Endothelial cell of umbilical vein (primary cell): Measurements from ENCODE around the gene HGF. TPM values are rescaled to one million over a fixed set of nuclear protein-coding genes. Genes with fewer than 3 reads are reported as not detected.

ENCODE experiments used
- BruUV-seq: library from RNA; stranded (reverse); fragments of 400-500 nt; replicated peaks from 2 replicates; lab custom pipeline; 2021; lab: Mats Ljungman, UMichigan
- CTCF ChIA-PET: fragments of 300-600, 350-600 bp; sonication (Branson Sonifier 250); formaldehyde crosslinking; loops from one replicate; lab custom pipeline; 2021; ENCODE audit warnings: antibody characterized with exemption, inconsistent platforms; lab: Charles Lee
- POLR2A ChIA-PET: fragments of 300-600, 350-600 bp; sonication (Branson Sonifier 250); formaldehyde crosslinking; loops from one replicate; lab custom pipeline; 2021; ENCODE audit warnings: antibody characterized with exemption, inconsistent platforms; lab: Charles Lee
- DNase-seq: peaks from one replicate; pipeline ENCODE4 v3.0.0-alpha.2; 2011; ENCODE audit warnings: low read depth, low spot score
- FAIRE-seq: peaks from 2 replicates; lab custom pipeline; 2011; peaks lifted over from hg19 to GRCh38; lab: Jason Lieb, UNC
- H2AFZ ChIP-seq: 2 replicates; pipeline ENCODE4 v1.6.0; 2012; ENCODE audit warnings: low read depth, low read length, control low read depth, inconsistent platforms
- H3K27ac ChIP-seq: 2 replicates; pipeline ENCODE4 v1.5.1; 2011; ENCODE audit warnings: low read depth, mild to moderate bottlenecking, control low read depth, low read length, moderate library complexity; ENCODE audit not compliant: insufficient read depth
- H3K27me3 ChIP-seq, 2 experiments: 2 replicates each; pipeline versions ENCODE4 v1.6.0 to v1.6.1; 2011; ENCODE audit warnings: low read length in 2 of 2, mixed read lengths in 1 of 2; ENCODE audit not compliant: control insufficient read depth in 2 of 2, insufficient read depth in 2 of 2
- H3K36me3 ChIP-seq, 2 experiments: 2 replicates in 1 of 2; 3 replicates in 1 of 2; pipeline ENCODE4 v1.5.1; 2011; ENCODE audit warnings: low read length in 2 of 2, mild to moderate bottlenecking in 1 of 2, moderate library complexity in 1 of 2; ENCODE audit not compliant: control insufficient read depth in 2 of 2, insufficient read depth in 2 of 2; ENCODE audit errors: extremely low read depth in 1 of 2
- H3K4me1 ChIP-seq: 3 replicates; pipeline ENCODE4 v1.5.1; 2011; ENCODE audit warnings: mild to moderate bottlenecking, low read length; ENCODE audit not compliant: control insufficient read depth, insufficient read depth; ENCODE audit errors: extremely low read depth
- H3K4me2 ChIP-seq: 2 replicates; pipeline ENCODE4 v1.6.1; 2011; ENCODE audit warnings: low read length, control low read depth, mixed read lengths; ENCODE audit not compliant: insufficient read depth
- H3K4me3 ChIP-seq, 3 experiments: fragments of 200-600 bp in 1 of 3; sonication (generic), shearing (Covaris generic) in 1 of 3; replicated peaks in 1 of 3; 2 replicates each; pipeline ENCODE4 v1.5.1; 2011 to 2016; ENCODE audit warnings: control low read depth in 3 of 3, low read length in 3 of 3, mild to moderate bottlenecking in 2 of 3, inconsistent platforms in 1 of 3, low read depth in 1 of 3, moderate library complexity in 1 of 3; ENCODE audit not compliant: insufficient read depth in 1 of 3
- H3K79me2 ChIP-seq: 2 replicates; pipeline ENCODE4 v1.6.0; 2012; ENCODE audit warnings: low read length, inconsistent platforms; ENCODE audit not compliant: control insufficient read depth, insufficient read depth
- H3K9ac ChIP-seq: replicated peaks from 2 replicates; pipeline ENCODE3; 2011; ENCODE audit warnings: low read length, control low read depth; ENCODE audit not compliant: insufficient read depth; ENCODE audit errors: extremely low read depth
- H3K9me1 ChIP-seq: replicated peaks from 3 replicates; pipeline ENCODE4 v1.6.0; 2011; ENCODE audit warnings: mild to moderate bottlenecking, low read length; ENCODE audit not compliant: control insufficient read depth, insufficient read depth; ENCODE audit errors: extremely low read depth
- H3K9me3 ChIP-seq: replicated peaks from 2 replicates; pipeline ENCODE4 v1.5.1; 2012; ENCODE audit warnings: low read length, inconsistent platforms; ENCODE audit not compliant: control insufficient read depth, insufficient read depth
- H4K20me1 ChIP-seq: replicated peaks from 2 replicates; pipeline ENCODE3; 2011; ENCODE audit warnings: mild to moderate bottlenecking, low read length; ENCODE audit not compliant: control insufficient read depth, insufficient read depth; ENCODE audit errors: extremely low read depth
- CTCF ChIP-seq, 2 donors: IDR thresholded peaks; 1 replicate in 1 of 2; 2 replicates in 1 of 2; pipeline ENCODE4 v1.5.1; 2011; ENCODE audit warnings: low read length in 2 of 2, mild to moderate bottlenecking in 2 of 2, moderate library complexity in 2 of 2, control low read depth in 1 of 2, inconsistent platforms in 1 of 2, low read depth in 1 of 2; ENCODE audit not compliant: insufficient read depth in 1 of 2; ENCODE audit errors: extremely low read depth in 1 of 2
- EZH2 ChIP-seq: IDR thresholded peaks from 2 replicates; pipeline ENCODE4 v1.6.1; 2012; ENCODE audit warnings: borderline replicate concordance, low read depth, mild to moderate bottlenecking, moderate library complexity, low read length, inconsistent platforms; ENCODE audit not compliant: severe bottlenecking
- FOS ChIP-seq: IDR thresholded peaks from 2 replicates; pipeline ENCODE4 v1.6.1; 2011; ENCODE audit warnings: mild to moderate bottlenecking, low read length, moderate library complexity, borderline replicate concordance; ENCODE audit not compliant: insufficient read depth
- GATA2 ChIP-seq: IDR thresholded peaks from 2 replicates; pipeline ENCODE4 v1.7.0; 2011; ENCODE audit warnings: low read depth, mild to moderate bottlenecking, moderate library complexity, mixed read lengths, low read length; ENCODE audit not compliant: insufficient read length, insufficient read depth
- JUN ChIP-seq: IDR thresholded peaks from 2 replicates; pipeline ENCODE4 v1.6.1; 2011; ENCODE audit warnings: borderline replicate concordance, low read depth; ENCODE audit not compliant: insufficient read length, insufficient read depth
- MAX ChIP-seq: IDR thresholded peaks from 2 replicates; pipeline ENCODE4 v1.6.1; 2011; ENCODE audit not compliant: insufficient read depth, insufficient read length
- MYC ChIP-seq: IDR thresholded peaks from one replicate; pipeline ENCODE4 v1.6.1; 2011; ENCODE audit warnings: mild to moderate bottlenecking, low read depth, low read length
- POLR2A ChIP-seq: IDR thresholded peaks from 2 replicates; pipeline ENCODE4 v1.6.1; 2012; ENCODE audit warnings: low read depth, mild to moderate bottlenecking, control low read depth, low read length
- POLR2AphosphoS5 ChIP-seq: IDR thresholded peaks from 2 replicates; pipeline ENCODE4 v1.6.1; 2012; ENCODE audit warnings: low read depth, mild to moderate bottlenecking, control low read depth, low read length, moderate library complexity; ENCODE audit not compliant: insufficient read depth
- dilution Hi-C: fragments of 300-500 bp; cut with MboI; formaldehyde crosslinking; loops from one replicate; pipeline ENCODE4 v1.15.0; 2019; ENCODE audit warnings: low sequenced_read_pairs; ENCODE audit not compliant: extremely low pct_ligation_motif_present
- intact Hi-C: fragments of 100-400 bp; cut with micrococcal nuclease; formaldehyde crosslinking; loops from one replicate; pipeline ENCODE4 v1.10.0; 2022
- polyA plus RNA-seq, 4 experiments: library from polyadenylated mRNA; depleted of rRNA in 3 of 4; stranded (reverse) in 3 of 4; unstranded in 1 of 4; fragments of >200 nt; gene quantifications; 2 replicates each; pipeline versions ENCODE4 v1.2.1 to v1.2.3, GENCODE V29; 2011 to 2012; ENCODE audit warnings: missing spikeins in 1 of 4
- total RNA-seq: library from RNA; stranded (reverse); gene quantifications from 2 replicates; pipeline ENCODE4 v1.2.3, GENCODE V29; 2021

Gene HGF
- total and polyA plus RNA-seq, 2 donors (not counting 3 experiments of a cell fraction or from before 2014, with no cell fraction given): 0.15 to 0.18 TPM

- H3K79me2 ChIP-seq: no peaks in the 10 kb centered on the region
- dilution Hi-C loops (no loop called here), intact Hi-C loops (no loop called here)
- CTCF ChIA-PET: interaction anchor here (1.2 kb wide), 1 partner anchor 13 kb away, joined by 3 read pairs; no protein-coding TSS in a partner anchor
- H3K9me3 ChIP-seq: no peaks in the 10 kb centered on the region
- no peaks in the 10 kb centered on the region for H3K36me3 ChIP-seq
- TF ChIP-seq EZH2: no peak
- TF ChIP-seq JUN: no peak
- TF ChIP-seq CTCF (IDR thresholded peaks at IDR 0.05; ENCODE audit: extremely low read depth in 1 of 2, insufficient read depth in 1 of 2, low read depth in 1 of 2, low read length in 2 of 2): no peak
- TF ChIP-seq POLR2A: no peak
- no peak for TF ChIP-seq FOS
- no peak for TF ChIP-seq POLR2AphosphoS5
- no peak for TF ChIP-seq MYC
- no peak for TF ChIP-seq GATA2
- TF ChIP-seq MAX: no peak
- peaks cover 3% of the 10 kb centered on the region for H3K4me1 ChIP-seq
- H3K4me2 ChIP-seq: no peak overlapping the region
- H3K27me3 ChIP-seq: no peaks in the 10 kb centered on the region
- no peak overlapping the region for H3K27ac ChIP-seq
- H3K4me3 ChIP-seq: no peak overlapping the region
- H4K20me1 ChIP-seq: no peaks in the 10 kb centered on the region
- H3K9me1 ChIP-seq: no peaks in the 10 kb centered on the region
- no peak overlapping the region for H3K9ac ChIP-seq
- BruUV-seq: no TSS peak
- POLR2A ChIA-PET: no interaction called here
- no peak overlapping the region for H2AFZ ChIP-seq
- no peak for FAIRE-seq
- no peak for DNase-seq
Measured at GRCh38 chr7:81707966-81708365, 61.9 kb downstream of the HGF start.
